HPDE6-E6E7 (cell line): Measurements from ENCODE around the gene SLC26A9.
A peak's percentile ranks its signal among the peaks of the same experiment; 100 is the strongest.
"Not testable (repeated sequence)": the region's sequence is repeated elsewhere in the genome, so short reads cannot be mapped to it uniquely, and the experiment has no call there.

ENCODE experiments used
- DNase-seq: peaks from one replicate; pipeline ENCODE4 v3.0.0; 2011; ENCODE audit warnings: missing footprints; ENCODE audit errors: extremely low spot score

SLC26A9 gene

DNA sequence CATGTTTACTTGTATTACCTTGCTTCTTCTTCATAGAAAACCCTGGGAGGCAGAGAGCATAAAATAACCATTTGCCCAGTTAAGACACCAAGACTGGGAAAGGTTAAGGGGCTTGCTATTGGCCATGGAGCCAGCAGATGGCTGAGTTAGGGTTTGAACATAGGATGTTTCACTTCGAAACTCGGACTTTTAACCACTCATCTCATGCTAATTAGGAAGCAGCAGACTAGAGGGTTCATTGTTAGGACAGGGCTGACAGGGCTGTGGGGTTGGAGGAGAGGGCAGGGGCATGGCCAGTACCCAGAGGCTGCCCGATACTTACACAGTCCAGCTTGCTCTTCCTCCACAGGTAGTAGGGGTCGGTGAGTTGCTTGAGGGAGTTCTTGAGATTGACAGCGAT, 17.0 kb downstream of the SLC26A9 start:
- no peak for DNase-seq

DNA sequence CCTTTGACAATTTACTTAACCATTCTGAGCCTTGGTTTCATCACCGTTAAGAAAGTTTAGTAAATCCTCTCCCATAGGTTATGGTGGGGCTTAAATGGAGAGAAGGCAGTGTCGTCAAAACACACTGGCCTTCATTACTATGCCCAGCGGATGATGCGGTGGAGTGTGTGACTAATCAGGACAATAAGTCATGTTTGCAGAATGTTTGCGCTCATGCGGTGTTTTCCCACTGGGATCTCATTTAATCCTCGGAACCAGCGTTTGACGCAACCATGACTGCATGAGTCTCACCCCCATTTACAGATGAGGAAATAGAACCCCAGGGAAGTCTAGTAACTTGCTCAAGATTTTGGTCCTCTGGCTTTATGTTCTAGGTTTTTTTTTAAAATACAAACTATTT, 17.5 kb downstream of the SLC26A9 start:
- DNase-seq, result peak; percentile 59

DNA sequence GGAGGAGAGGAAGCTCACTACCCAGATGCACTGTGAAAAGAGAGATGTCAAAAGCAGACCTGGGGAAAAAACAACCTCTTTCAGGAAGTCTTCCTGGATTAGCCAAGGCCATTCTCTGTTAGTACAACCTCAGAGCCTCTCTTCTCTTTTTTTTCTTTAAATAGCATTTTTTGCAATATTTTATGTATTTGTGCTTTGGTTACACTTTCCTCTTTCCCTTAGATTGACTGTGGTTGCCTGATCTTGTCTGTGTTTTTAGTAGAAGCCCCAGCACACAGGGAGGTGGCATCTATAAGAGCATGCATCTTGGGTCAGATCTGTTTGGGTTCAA, 18.8 kb downstream of the SLC26A9 start:
- DNase-seq, result no peak

DNA sequence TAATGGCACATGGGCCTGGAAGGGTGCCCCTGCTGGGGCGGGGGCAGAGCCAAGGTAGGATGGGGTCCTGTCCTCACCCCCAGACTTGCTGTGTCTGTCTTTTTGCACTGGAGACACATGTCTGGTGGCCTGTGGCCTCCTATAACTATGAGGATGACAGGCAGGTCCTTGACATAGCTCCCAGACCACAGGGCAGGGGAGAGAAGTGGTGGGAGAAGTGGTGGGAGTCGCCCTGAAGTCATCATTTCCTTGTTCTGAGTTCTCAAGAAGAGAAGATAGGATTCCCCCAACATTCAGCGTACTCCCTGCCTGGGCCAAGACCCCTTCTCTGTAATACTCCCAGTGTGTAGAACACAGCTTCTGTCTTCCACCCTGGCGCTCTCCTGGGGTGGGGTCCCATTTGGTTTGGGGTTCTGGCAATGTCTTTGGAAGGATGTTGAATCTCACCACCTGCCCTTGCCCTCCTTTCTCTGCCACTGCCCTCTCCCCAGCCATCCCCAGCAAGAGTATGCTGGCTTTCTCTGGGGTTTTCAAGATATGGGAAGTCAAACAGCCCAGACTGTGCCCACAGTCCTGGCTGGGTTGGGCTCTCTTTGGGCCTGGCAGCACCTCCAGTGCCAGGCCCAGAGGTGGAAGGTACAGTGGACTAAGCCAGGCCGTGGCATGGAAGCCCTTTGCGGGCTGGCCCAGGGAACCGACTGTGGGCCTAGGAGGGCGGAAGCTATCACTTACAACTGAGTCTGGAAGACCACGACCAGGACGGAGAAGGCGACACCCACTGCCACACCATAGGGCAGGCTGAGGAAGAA, 19.4 kb downstream of the SLC26A9 start:
- no peak for DNase-seq

DNA sequence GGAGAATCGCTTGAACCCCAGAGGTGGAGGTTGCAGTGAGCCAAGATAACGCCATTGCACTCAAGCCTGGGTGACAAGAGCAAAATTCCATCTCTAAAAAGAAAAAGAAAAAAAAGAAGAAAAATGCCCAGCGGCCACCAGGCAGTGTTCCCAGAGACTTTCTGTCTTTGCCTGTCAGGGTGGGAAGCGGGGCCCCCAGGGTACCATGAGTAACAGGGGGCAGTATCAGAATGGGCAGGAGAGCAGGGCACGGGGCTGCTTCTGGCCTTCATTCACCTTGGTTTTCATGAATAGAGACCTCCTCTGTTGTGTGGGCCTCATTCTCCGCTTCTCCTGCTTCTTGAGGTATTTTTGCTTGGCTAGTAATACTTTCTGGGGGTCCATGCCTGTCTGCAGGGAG, 20.4 kb downstream of the SLC26A9 start:
- no peak for DNase-seq

DNA sequence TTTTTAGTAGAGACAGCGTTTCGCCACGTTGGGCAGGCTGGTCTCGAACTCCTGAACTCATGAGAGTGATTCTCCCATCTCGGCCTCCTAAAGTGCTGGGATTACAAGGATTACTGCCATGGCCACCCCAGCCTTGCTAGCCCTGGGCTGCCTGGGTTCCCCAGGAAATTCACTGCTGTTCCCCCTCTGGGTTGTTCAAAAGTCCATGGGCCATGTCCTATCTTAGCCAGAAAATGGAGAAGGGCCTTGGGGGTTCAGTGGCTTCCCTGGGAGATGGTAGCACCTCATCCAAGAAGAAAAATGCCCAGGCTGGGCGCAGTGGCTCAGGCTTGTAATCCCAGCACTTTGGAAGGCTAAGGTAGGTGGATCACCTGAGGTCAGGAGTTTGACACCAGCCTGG, 20.9 kb downstream of the SLC26A9 start:
- no peak for DNase-seq

DNA sequence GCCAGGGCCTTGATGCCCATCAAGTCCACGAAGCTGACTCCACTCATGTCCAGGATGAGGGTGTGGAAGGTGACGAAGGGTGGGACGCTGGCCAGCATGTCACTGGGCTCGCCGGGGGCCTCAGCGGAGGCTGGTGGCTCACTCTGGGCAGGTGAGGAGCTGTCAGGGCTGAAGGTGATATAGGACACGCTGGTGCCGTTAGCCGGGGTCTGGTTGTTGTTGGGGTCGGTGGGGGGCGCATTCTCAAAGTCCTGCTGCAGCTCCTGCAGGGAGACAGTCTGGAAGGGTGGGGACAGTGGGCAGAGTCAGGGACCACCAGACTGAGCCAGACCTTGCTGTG, 21.7 kb downstream of the SLC26A9 start:
- no peak for DNase-seq

DNA sequence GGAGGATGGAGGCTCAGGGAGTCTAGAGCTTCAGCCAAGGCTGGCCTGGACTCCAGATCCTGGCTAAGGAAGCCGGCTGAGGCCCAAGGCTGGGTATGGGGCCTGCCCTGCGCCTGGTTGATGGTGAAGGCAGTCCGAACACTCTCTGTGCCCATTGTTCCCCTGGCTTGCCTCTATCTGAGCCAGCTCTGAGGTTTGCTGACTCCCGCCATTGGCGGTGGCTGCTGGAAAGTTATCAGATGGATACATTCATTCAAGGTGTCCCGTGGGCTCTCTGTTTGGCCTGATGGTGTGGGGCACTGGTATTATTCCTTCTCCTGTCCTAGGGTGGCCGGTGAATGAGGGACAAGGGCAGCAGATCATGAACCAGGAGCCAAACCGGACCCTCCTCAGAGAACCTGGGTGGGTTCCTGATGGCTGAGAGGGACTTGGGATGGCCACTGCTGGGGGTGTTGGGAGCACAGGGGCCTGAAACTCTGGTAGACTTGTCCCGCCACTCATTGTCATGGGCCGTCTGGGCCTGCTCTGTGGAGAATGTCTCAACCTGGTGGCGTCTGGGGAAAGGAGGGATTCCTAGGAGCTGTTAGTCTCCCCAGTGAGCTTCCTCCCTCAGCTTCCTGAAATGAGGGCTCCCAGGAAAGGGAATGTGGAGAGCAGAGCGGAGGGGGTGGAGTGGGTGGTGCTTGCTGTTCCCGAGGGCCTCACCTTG, 22.2 kb downstream of the SLC26A9 start:
- no peak for DNase-seq

DNA sequence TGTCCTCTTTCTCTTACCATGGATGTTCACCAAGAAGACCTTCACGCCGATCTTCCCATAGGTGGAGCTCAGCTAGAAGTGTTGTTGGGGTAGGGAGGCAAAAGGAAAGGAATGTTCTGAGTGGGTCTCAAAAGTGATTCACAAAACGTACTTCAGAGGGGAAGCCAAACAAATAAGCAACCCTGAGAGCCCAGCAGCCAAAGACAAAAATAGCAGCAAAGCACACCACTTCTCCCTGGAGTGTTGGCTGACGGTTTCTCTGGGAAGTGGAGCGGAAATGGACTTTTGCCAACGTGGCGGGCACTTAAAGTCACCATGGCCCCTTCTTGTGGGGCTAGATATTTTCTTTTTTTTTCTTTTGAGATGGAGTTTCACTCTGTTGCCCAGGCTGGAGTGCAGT, 23.1 kb downstream of the SLC26A9 start:
- no peak for DNase-seq

DNA sequence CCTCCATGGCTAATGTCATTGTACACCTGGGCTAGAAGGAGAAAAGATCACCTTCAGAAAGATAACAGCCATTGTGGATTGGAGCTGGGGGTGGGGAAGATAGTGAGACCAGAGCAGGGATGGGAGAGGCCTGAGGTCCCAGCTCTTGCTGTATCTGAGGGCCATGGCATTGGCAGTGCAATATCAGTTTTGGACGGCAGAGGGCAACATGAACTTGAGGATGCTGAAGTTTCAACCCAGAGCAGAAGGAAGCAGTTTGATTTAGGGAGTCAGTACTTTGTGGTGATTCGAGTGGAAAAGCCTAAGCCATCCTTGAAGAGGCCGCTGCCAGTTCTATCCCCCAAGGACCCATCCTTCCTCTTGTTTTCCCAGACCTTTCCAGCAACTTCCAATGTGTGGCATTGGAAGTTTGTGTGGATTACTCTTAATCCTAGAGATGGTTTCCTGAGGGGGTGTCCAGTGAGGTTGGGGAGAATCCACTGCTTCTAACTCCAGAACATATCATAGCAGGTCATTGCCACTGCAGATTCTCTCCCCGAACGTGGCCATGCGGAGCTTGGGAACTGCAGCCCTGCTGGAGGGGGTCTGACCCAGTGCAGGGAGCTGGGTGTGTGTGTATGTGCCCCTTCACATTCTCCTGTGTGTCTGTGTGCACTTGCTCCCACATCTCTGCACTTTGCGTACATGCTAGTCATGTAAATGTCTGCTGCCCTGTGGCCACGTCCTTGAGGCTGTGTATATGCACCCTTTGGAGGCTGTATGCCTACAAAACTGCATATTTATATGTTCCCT, 24.1 kb downstream of the SLC26A9 start:
- peak; percentile 73 for DNase-seq

DNA sequence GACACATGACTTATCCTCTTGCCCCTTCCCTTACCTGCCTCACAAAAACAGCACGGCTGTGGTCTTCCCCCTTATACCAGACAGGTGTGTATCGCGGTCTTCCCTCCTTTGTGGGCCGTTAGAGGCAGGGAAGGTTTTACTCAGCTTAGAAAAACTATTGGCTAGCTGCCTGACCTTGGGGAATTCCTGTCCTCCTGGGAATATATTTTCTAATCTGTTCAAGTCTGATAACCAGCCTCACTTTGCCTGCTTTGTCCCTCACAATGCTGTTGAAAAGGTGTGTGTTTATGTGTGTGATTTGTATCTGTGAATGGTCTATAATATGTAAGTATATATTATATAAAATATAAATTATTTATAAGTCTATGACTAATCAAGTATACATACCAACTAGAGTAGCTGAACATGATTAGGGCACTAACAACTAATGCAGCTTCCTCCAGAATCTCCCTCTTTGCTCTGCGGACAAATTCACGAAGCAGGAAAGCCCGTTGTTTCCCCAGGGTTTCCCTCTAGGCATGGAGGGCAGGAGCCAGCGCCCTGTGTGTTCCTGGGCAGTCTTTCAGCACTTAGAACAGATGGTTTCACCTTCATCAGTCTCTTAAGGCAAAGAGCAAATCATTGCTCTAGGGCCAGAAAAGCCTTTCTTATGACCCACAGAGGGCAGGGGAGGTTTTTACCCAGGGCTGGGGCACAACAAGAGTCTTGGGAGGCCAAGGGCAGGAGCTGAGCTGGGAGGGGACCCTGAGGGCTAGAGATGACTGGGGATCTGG, 25.6 kb downstream of the SLC26A9 start:
- no peak for DNase-seq

DNA sequence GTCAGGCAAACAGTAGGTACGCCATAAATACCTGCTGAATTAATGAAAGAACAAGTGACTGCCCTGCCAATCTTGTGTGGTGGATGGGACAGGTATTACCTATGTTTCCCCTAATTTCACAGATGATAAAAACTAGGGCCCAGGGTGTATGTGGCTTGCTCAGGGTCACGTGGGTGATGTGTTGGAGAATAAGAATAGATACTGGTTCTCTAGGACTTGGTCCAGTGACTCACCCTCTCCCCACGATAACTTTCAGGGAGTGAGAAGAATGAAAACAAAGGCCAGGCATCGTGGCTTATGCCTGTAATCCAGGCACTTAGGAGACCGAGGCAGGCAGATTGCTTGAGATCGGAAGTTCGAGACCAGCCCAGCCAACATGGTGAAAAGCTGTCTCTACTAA, 26.7 kb downstream of the SLC26A9 start:
- no peak for DNase-seq

DNA sequence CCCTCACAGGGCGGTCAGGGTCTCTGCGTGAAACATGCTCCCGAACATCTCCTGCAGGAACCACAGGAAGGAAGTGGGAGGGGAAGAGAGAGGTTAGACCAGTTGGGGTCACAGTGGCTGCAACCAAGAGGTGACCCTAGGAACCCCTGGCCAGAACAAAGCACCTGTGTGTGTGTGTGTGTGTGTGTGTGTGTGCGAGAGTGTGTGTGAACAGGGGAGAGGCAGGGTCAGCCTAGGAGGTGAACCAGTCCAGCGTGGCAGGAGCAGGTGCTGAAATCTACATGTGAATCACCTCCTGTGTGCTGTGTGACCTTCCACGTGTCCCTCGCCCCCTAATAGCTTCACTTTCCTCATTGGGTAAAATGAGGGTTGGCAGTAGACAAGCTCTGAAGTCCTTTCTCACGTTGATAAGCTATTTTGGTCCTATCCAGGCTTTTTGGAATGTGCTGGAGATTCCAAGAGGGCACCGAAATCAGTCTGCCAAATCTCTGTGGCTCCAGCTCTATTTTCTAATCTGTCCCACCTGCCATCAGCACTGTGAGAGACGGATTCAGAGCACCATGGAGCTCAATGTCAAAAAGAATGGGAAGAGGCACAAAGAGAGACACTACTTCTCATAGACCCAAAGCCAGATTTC, 27.8 kb downstream of the SLC26A9 start:
- DNase-seq, result no peak

DNA sequence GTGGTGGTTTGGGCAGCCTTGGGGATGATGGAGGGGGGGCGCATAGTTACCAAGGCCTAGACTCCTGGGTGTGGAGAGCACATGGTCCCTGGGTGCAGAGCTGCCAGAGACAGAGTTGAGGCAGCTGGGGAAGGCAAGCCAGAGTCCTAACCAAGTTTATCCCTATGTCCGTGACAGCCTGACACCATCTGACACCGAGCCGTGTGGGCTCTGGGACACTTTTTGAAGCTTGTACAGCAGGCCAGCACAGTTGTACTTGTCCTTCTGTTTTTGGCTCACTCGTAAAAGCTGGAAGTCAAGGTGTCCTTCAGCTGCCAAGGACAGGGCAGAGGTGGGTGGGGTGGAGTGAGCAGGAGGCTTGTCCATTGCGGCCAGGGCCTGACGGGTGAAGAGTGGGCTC, 28.5 kb downstream of the SLC26A9 start:
- no peak for DNase-seq

DNA sequence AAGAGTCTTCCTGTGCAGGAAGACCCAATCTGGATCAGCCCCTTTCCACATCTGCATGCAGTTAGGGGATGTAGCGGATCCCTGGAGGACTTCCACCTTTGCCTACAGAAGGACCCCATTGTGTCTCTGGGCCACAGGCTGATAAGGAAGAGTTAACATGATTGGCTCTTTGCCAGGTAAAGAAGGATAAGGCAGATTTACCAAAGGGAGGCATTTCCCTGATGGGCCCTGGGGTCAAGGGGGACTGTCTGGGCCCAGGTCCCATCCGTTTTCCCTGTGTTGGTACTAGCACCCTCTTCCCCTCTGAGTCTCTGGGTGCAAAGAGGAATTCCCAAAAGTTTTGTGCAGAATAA, 29.1 kb downstream of the SLC26A9 start:
- no peak for DNase-seq

DNA sequence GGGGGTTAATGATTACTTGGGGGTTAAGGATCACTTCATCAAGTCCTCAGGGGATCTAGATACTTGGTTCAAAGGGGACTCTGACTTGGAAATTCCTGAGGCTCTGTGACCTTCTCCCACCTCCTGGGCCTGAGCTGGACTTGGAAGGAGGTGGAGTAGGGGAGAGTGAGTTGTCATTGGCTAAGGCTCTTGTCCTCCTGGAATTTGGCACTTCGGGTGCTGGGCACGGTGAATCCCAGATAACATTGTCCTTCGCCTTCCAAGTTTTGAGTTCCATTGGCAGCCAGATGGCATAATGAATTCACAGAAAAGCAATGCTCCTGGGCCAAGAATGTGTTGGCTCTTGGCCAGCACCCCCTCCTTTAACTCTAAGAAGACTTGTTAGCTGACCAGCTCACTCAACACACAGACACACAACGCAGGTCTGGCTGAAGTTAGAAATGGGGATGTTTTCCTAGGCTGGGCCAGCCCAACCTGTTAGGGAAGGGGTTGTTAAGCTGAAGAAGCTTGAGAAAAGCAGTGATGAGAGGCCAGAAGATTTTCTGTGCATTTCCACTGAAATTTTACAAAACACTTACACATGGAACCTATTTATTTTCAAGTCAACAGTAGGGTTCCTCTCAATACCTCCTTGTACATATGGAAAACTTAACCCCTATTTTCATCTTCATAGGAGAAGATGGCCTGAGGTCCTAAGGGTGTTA, 29.7 kb downstream of the SLC26A9 start:
- DNase-seq, result no peak

DNA sequence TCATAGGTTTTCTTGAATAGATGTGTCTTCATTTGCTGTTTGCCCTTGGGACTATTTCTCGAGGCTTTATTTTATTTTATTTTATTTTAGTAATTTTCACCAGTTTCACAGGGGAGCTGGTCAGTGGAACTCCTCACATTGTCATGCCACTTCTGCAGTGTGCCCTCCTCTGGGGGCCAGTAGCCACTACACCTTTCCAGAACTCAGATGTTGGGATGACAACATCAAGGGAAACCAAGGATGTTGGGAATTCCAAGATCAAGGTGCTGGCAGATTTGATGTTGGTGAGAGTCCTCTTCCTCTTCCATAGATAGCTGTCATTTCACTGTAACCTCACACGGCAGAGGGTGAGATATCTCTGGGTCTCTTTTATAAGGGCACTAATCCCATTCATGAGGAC, 35.5 kb downstream of the SLC26A9 start:
- no peak for DNase-seq

DNA sequence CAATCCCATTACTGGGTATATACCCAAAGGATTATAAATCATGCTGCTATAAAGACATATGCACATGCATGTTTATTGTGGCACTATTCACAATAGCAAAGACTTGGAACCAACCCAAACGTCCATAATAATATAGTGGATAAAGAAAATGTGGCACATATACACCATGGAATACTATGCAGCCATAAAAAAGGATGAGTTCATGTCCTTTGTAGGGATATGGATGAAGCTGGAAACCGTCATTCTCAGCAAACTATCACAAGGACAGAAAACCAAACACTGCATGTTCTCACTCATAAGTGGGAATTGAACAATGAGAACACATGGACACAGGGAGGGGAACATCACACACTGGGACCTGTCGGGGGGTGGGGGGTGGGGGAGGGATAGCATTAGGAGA, 38.2 kb downstream of the SLC26A9 start:
- DNase-seq, result not testable (repeated sequence)

DNA sequence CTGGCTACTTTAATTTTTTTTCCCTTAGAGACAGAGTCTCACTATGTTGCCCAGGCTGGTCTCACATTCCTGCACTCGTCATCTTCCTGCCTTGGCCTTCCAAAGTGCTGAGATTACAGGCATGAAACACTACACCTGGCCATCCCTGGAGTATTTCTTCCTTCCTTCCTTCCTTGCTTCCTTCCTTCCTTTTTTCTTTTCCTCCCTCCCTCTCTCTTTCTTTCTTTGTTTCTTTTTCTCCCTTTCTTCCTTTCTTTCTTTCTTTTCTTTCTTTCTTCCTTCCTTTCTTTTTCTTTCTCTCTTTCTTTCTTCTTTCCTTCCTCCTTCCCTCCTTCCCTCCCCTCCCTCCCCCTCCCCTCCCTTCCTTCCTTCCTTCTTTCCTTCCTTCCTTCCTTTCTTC, 46.9 kb downstream of the SLC26A9 start:
- no peak for DNase-seq

DNA sequence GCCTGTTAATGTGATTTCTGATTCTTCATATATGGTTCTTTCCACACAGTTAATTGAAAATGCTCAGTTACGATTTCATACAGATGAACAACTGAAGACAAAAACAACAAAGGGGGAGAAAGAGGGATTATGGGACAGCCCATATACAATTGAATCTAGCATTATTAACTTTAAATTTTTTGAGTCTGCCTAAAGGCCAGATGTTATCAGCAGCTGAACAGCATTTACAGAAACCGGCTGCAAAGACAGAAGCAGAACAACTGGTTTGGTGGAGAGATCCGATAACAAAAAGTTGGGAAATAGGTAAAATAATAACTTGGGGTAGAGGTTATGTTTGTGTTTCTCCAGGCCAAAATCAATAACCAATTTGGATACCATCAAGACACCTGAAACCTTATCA, 49.1 kb downstream of the SLC26A9 start:
- not testable (repeated sequence) for DNase-seq

DNA sequence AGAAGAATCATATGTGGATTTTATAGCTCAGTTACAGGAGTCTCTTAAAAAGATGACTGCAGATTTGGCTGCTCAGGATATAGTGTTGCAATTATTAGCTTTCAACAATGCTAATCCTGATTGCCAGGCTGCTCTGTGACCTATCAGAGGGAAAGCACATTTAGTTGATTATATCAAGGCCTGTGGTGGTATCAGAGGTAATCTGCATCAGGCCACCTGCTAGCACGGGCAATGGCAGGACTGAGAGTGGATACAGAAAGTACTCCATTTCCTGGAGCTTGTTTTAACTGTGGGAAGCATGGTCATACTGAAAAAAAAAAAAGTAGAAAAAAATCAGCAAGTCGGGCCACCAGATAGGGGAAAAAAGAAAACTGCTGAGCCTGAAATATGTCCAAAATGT, 51.1 kb downstream of the SLC26A9 start:
- not testable (repeated sequence) for DNase-seq
